ENCODE measurements around the gene PER2.

PER2 gene

DNA sequence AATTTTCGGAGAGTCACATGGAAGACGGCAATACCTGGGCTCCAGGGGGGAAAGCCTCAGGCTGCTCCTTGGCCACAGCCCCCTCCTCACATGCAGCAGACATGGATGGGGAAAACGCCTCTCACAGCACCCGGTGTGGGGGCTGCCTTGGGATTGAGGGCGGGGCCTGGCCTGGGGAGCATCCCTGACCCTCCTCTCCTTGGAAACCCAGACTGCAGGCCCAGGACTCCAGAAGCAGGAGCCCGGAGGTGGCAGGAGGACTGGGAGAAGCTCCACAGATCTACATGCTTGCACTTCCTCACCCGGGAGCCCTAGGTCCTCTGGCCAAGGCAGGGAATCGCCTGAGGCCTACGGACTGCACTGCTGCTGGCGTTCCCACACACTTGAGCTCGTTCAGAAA is 36.4 kb downstream of the PER2 start:
- DNase-seq (ENCODE audit: extremely low read depth in 1 of 2, low read depth in 1 of 2) = no peak

GRCh38 chr2:238251331-238251730 is 37.1 kb downstream of the PER2 start:
- DNase-seq (ENCODE audit: extremely low read depth in 1 of 2, low read depth in 1 of 2) = no peak

GRCh38 chr2:238250896-238251295 is 37.5 kb downstream of the PER2 start:
- no peak for DNase-seq (ENCODE audit: extremely low read depth in 1 of 2, low read depth in 1 of 2)

- no peak for DNase-seq (ENCODE audit: extremely low read depth in 1 of 2, low read depth in 1 of 2)
These were observed 40.5 kb downstream of the PER2 start for GRCh38 chr2:238247841-238248453.

GRCh38 chr2:238247002-238247822 is 41.2 kb downstream of the PER2 start:
- no peak for DNase-seq (ENCODE audit: extremely low read depth in 1 of 2, low read depth in 1 of 2)

DNA sequence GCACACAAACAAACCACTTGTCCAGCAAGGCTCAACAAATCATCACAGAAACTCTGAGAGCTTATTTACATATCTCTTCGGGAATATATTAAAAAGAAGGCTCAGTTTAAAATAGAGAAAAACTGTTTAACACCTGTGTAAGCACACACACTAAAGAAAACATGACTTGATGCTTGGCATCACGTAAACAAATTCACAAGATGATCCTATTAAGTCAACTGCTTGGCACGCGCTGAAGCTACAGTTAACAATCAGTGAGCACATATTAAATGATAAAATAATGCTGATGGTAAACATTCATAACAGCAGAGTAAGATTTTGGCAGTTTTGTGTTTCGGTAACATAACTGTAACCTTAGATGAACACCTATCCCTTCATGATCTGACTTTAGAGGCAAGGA is 44.3 kb downstream of the PER2 start:
- DNase-seq (ENCODE audit: extremely low read depth in 1 of 2, low read depth in 1 of 2) = no peak

- DNase-seq (ENCODE audit: extremely low read depth in 1 of 2, low read depth in 1 of 2) = no peak
These were observed 44.8 kb downstream of the PER2 start for GRCh38 chr2:238243496-238244076.

GRCh38 chr2:238242731-238243495 is 45.5 kb downstream of the PER2 start:
- no peak for DNase-seq (ENCODE audit: extremely low read depth in 1 of 2, low read depth in 1 of 2)

DNA sequence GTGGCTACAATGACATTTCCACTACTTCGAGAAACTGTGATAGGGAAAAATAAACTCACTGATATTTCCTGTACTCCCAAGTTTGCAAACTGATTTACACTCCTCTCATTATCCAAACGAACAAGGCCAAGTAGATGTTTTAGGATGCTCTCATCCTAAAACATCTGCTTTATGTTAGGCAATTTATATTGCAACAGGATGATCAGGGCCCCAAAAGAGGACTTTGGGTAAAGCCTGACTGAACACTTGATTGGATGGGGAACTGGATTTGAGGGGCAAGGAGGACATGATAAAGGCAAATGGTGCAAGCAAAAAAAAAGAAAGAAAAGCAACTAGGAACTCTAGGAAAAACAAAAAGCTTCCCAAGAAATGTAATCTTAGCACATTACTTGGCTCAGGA is 46.4 kb downstream of the PER2 start:
- no peak for DNase-seq (ENCODE audit: extremely low read depth in 1 of 2, low read depth in 1 of 2)

GRCh38 chr2:238240757-238241711 is 47.4 kb downstream of the PER2 start:
- no peak for DNase-seq (ENCODE audit: extremely low read depth in 1 of 2, low read depth in 1 of 2)

DNA sequence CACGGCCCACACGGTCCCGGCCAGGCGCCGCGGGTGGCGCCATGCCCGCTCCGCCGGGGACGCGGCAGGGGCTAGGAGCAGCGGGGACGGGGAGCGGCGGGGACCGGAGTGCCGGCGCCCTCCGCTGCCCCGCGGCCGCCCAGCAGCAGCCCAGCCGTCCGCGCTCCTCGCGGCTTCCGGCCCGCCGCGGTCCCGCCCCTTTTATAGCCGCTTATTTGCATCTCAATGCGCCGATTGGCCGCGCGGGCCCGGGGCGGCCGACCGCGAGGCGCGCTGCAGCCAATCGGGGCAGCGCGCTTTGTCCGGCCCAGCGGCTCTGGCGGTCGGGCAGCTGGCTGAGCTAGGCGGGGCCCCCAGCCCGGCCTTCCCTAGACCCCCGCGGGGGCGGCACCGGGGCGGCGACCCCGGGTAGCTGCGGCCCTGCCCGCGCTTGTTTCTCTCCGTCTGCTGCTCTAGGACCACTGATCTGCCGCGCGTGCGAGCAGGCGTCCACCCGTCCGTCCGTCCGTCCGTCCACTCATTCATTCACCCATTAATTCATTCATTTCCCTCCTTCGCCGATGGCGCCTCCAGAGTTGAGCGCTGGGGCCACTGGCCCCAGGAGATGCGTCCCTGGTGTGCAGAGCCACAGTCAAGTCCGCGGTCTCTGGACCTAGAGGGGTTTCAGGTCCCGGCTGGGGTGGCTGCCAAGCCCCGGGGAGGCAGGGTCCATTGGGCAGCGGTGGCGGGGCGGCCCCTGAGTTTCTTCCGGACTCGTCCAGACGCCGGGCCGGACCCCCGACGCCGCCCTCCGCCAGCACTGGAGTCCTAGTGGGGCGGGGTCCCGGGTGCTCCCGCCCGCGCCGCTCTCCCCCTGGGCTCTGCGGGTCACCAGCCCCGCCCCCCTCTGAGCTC is 48.3 kb downstream of the PER2 start, which contains the start of gene HES6:
TSS of gene HES6 (minus strand) at position 176 of the 894 bp plus-strand sequence. CDS start at position 43, 133 bp downstream.
- DNase-seq (ENCODE audit: extremely low read depth in 1 of 2, low read depth in 1 of 2) = peak; percentile 55 to 66

DNA sequence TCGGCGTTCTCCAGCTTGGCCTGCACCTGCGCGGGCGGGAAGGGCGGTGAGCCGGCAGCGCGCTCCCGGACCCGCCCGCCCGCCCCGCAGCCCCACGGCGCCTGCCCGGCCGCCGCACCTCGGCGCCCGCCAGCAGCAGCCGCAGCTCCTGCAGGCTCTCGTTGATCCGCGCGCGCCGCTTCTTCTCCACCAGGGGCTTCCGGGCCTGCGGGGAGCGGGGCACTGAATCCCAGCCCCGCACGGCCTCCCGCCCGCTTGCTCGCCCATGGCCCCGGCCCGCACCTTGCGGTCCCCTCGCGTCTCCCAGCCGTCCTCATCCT is 48.9 kb downstream of the PER2 start:
- no peak for DNase-seq (ENCODE audit: extremely low read depth in 1 of 2, low read depth in 1 of 2)

DNA sequence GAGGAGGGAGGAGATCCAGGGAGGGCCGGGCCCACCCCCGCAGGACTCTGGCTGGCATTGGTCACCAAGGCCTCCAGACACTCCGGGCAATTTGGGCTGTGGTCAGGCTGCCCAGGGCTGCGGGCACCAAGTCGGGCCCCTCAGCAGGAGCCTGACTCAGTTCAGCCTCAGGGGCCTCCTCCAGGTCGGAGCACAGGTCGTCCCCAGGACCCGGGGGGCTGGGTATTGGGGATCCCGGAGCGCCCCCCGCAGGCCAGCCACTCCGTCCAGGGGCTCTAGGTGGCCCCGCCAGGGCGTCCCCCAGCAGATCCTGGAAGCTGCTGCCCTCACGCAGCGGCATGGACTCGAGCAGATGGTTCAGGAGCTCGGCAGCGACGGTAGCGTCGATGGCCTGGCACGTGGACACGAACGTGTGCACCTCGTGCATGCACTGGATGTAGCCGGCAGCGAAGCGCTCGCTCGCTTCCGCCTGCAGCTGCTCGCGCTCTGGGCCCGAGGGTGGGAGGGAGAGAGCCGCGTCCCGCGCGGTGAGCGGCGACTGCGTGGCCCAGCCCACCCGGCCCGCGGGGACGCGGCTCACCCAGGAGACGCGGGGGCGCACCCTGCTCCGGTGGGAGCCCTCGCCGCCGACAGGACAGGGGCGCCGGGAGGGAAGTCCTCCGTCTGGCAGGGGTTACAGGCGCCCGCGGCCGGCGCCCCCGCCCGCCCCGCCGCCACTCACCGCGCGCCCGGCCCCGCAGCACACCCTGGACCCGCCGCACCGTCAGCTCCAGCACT is 49.5 kb downstream of the PER2 start:
- DNase-seq (ENCODE audit: extremely low read depth in 1 of 2, low read depth in 1 of 2) = no peak

GRCh38 chr2:238238311-238238765 is 50.1 kb downstream of the PER2 start:
- no peak for DNase-seq (ENCODE audit: extremely low read depth in 1 of 2, low read depth in 1 of 2)

DNA sequence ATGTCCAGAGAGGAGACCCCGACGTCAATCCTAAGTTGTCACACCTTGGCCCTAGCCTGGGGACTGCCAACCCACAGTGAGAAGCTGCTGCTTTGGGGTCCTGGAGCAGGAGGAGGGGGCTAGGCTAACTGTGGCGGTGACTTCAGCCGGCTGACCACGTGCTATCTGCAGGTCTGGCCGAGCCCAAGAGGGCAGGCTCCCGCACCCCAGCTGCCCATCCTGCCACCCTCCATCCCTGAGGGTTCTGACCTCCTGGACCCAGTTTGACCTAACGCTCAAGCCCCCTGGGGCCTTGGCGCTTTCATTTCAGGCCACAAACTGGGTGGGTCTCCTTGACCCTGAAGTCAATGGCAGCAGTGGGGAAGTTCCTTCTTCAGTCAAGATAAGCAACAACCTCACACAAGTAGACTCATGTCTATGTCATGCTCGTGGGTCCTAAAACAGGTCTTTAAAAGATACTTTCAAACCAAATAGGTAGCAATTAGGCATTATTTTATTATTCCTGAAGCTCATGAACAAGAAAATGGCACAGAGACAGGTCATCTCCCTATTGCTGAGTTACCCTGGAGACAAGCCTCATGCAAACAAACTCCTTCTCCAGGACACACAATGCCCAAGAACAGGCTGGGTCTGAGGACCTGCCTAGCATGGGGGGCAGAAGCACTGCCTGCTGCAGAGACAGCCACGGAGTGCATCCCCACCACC is 50.8 kb downstream of the PER2 start:
- DNase-seq (ENCODE audit: extremely low read depth in 1 of 2, low read depth in 1 of 2) = no peak

DNA sequence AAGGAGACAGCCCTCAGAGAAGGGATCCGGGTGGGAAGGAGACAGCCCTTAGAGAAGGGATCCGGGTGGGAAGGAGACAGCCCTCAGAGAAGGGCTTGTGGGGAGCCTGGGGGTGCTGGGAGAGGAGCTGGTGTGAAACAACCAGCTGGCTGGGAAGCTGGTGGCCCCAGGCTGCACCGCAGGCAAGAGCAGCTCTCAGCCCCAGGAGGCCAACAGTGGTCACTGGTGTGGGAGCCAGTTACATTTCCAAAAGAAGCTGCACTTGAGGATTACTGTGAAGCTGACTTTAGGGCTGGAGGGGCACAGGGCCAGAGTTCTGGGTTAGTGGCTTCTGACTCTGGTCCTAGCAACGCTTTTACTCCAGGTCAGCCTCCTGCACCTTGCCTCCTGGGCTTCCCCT is 51.8 kb downstream of the PER2 start:
- no peak for DNase-seq (ENCODE audit: extremely low read depth in 1 of 2, low read depth in 1 of 2)

GRCh38 chr2:238235856-238236255 is 52.6 kb downstream of the PER2 start:
- DNase-seq (ENCODE audit: extremely low read depth in 1 of 2, low read depth in 1 of 2) = no peak

GRCh38 chr2:238235331-238235732 is 53.1 kb downstream of the PER2 start:
- no peak for DNase-seq (ENCODE audit: extremely low read depth in 1 of 2, low read depth in 1 of 2)

Data from stimulated activated CD8-positive, alpha-beta memory T cell treated with anti-CD3 and anti-CD28 coated beads, Interleukin-7, amount 100 ng/mL, for 48 hours (primary cell).